Suprapubic skin (tissue), 3 donors: ENCODE measurements around the gene ZNF394.

Experiments used
- EP300 ChIP-seq: sonication (generic); formaldehyde crosslinking; IDR thresholded peaks from one replicate; pipeline ENCODE4 v1.6.1; 2017; ENCODE audit warnings: antibody characterized with exemption
- POLR2A ChIP-seq, 2 donors: fragments of 450-650 bp; IDR thresholded peaks; one replicate each; pipeline ENCODE4 v1.6.1; 2017; ENCODE audit warnings: antibody characterized with exemption in 2 of 2, mild to moderate bottlenecking in 2 of 2, moderate library complexity in 2 of 2
- TF ChIP-seq, protein P1 (sequence below), 2 donors: fragments of 200-600 bp in 1 of 2; fragments of 450-650 bp in 1 of 2; sonication (generic) in 1 of 2; IDR thresholded peaks; one replicate each; pipeline ENCODE4 v1.5.1; 2016 to 2019; ENCODE audit warnings: antibody characterized with exemption in 2 of 2, mild to moderate bottlenecking in 1 of 2, moderate library complexity in 1 of 2

DNA sequence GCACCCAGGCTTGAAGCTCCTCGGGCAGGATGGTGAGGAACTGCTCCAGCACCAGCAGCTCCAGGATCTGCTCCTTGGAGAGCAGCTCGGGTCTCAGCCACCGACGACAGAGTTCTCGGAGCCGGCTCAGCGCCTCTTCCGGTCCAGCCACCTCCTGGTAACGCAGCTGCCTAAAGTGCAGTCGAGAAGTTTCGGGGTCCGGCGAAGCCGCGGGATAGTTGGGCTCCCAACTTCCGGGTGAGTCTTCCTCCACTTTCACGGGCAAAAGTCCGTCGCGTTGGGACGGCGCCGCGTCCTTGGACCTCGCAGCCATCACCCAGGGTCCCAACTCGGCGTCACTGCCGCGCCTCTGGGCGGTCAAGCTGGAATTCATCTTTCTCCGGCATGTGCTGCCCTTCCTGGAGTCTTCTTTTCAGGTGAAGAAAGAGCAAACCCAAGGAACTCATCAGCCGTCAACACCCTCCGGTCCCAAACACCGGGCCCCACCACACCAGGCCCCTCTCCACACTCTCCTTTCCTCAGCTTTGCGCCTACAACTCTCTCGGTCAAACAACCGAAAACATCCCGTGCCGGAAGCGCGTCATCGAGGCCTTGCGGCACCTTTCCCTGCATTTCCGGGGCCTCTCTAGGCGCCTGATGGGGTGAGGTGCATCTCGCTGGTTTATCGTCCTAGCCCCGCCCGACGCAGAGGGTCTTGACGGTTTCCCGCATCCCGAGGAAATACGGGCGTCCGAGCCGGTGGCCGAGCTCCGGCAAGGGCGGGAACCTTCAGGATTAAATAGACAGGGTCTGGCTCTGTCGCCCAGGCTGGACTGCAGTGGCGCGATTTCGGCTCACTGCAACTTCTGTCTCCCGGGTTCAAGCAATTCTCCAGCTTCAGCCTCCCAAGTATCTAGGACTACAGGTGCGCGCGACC, at the start of gene ZNF394:
- TF ChIP-seq, protein P1, sequence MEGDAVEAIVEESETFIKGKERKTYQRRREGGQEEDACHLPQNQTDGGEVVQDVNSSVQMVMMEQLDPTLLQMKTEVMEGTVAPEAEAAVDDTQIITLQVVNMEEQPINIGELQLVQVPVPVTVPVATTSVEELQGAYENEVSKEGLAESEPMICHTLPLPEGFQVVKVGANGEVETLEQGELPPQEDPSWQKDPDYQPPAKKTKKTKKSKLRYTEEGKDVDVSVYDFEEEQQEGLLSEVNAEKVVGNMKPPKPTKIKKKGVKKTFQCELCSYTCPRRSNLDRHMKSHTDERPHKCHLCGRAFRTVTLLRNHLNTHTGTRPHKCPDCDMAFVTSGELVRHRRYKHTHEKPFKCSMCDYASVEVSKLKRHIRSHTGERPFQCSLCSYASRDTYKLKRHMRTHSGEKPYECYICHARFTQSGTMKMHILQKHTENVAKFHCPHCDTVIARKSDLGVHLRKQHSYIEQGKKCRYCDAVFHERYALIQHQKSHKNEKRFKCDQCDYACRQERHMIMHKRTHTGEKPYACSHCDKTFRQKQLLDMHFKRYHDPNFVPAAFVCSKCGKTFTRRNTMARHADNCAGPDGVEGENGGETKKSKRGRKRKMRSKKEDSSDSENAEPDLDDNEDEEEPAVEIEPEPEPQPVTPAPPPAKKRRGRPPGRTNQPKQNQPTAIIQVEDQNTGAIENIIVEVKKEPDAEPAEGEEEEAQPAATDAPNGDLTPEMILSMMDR (IDR thresholded peaks at IDR 0.05), result no peak
- TF ChIP-seq POLR2A (IDR thresholded peaks at IDR 0.05), result peak; percentile 74 to 76
- no peak for TF ChIP-seq EP300
